Skeletal muscle cell (primary cell): Measurements from ENCODE around the gene DTX2.
"Not testable (repeated sequence)": the region's sequence is repeated elsewhere in the genome, so short reads cannot be mapped to it uniquely, and the experiment has no call there.

ENCODE experiments used
- DNase-seq: peaks from one replicate; pipeline ENCODE4 v3.0.0-alpha.2; 2010; ENCODE audit warnings: low read depth
- H3K4me3 ChIP-seq: 2 replicates; pipeline ENCODE4 v1.5.1; 2011; ENCODE audit warnings: low read depth, mild to moderate bottlenecking, control low read depth, low read length, moderate library complexity

DTX2 gene

DNA sequence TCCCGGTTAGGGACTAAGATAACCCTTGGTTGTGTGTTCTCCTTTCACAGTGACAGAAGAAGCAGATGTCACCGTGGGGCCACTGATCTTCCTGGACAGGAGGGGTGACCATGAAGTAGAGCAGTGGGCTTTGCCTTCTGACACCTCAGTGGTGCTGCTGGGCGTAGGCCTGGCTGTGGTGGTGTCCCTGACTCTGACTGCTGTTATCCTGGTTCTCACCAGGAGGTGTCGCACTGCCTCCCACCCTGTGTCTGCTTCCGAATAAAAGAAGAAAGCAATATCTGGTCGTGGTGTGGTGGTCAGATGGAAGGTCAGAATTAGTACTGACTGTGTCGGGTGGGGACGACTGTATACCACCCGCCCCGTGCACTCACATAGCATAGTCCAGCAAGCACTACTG, 19.7 kb upstream of the DTX2 start:
- H3K4me3 ChIP-seq, DNase-seq: not testable (repeated sequence)

DNA sequence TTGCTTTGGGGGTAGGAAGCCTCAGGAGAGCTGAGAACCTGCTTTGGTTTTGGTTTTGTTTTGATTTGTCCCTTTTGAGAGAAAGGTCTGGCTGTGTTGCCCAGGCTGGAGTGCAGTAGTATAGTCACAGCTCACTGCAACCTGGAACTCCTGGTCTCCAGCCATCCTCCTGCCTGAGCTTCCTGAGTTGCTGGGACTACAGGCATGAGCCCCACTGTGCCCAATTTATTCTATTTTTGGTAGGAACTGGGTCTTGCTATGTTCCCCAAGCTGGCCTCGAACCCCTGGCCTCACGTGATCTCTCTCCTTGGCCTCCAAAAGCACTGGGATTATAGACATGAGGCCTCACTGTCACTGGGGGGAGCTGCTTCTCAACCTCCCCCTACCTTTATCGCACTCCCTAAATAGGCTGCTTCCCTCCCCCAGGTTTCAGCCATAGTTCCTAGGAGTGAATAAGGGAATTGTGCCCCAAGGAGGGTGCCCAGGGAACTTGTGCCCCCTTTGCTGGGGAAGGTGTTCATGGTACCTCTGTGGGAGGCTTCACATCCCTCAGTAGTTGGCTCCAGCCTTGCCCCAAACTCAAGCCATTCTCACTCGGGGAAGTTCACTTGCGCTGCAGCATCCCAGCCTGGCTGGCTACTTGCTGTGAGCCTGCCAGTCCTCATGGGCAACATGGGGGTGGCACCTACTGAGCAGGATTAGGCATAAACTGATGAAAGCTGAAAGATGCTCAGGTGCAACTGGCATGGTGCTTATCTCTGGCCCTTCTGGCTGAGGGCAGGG, 18.7 kb upstream of the DTX2 start:
- not testable (repeated sequence) for DNase-seq, H3K4me3 ChIP-seq

DNA sequence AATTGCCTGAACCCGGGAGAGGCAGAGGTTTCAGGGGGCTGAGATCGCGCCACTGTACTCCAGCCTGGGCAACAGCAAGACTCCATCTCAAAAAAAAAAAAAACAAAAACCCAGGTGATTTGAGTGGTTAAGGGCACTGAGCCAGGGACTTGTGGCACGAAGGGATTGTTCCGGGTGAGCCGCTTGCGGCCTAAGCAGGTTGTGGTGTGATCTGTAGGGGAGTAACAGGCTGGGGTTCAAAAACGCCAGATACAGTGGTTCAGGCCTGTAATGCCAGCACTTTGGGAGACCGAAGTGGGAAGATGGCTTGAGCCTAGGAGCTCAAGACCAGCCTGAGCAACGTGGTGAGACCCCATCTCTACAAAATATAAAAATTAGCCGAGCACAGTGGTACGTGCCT, 17.7 kb upstream of the DTX2 start:
- DNase-seq, H3K4me3 ChIP-seq: not testable (repeated sequence)

DNA sequence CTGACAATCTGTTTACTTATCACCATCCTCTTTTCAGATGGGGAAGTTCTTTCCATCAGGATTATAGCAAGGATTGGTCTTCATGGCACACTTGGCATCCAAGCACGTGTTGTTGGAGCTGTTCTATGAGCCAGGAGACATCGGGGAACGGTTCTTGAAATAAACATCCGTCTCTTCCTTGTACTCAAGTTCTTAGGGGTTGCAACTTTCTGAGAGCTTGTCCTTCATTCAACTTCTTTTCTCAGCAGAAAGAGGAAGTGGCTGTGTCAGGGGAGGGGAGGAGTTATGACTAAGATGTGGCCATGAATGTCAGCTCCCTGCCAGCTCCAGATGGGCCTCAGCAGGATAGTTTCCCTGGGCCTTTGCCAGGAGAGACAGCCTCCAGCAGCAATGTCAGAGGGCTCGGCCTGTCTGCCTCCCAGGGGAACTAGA, 15.9 kb upstream of the DTX2 start:
- peak; percentile 65 for DNase-seq

DNA sequence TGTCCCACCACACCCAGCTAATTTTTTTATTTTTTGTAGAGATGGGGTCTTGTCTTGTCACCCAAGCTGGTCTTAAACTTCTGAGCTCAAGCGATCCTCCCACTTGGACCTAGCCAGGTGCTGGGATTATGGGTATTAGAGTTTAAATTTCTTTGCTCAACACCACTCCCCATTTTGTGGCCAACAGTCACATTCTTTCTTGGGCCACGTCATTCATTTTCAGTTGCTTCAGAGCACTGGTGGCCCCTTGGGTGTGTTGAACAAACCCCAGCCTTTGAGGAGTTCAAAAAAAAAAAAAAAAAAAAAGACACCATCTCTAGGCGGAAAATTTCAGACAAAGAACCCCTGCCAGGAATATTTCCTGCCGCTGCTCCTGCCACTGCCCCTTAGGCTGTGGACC, 4.5 kb upstream of the DTX2 start:
- not testable (repeated sequence) for DNase-seq

More for the DNA sequence above, 15.9 kb upstream of the DTX2 start:
- H3K4me3 ChIP-seq = not testable (repeated sequence)

DNA sequence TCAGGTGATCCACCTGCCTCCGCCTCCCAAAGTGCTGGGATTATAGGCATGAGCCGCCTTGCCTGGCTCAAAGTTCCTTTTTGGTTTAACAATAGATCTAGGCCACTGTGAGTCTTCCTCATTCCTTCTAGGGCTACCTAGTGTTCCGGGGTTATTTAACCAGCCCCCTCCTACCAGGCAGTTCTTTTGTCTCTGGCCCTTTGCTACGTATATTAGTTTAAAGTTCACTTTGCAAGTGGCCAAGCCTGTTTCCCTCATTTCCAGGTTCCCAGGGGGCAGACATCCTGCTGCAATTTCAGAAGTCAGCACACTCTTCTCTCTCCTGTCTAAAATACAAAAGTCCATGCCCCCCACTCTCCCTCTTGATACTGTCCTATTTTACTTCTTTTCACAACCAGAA, 3.0 kb upstream of the DTX2 start:
- not testable (repeated sequence) for H3K4me3 ChIP-seq, DNase-seq

More for the DNA sequence above, 4.5 kb upstream of the DTX2 start:
- not testable (repeated sequence) for H3K4me3 ChIP-seq

DNA sequence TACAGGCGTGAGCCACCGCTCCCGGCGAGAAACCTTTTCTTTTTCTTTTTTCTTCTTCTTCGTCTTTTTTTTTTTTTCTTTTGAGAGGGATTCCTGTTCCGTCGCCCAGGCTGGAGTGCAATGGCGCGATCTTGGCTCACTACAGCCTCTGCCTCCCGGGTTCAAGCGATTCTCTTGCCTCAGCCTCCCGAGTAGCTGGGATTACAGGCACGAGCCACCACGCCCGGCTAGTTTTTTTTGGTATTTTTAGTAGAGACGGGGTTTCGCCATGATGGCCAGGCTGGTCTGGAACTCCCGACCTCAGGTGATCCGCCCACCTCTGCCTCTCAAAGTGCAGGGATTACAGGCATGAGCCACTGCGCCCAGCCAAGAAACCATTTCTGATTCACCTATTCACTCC, 742 bp upstream of the DTX2 start:
- not testable (repeated sequence) for H3K4me3 ChIP-seq, DNase-seq

DNA sequence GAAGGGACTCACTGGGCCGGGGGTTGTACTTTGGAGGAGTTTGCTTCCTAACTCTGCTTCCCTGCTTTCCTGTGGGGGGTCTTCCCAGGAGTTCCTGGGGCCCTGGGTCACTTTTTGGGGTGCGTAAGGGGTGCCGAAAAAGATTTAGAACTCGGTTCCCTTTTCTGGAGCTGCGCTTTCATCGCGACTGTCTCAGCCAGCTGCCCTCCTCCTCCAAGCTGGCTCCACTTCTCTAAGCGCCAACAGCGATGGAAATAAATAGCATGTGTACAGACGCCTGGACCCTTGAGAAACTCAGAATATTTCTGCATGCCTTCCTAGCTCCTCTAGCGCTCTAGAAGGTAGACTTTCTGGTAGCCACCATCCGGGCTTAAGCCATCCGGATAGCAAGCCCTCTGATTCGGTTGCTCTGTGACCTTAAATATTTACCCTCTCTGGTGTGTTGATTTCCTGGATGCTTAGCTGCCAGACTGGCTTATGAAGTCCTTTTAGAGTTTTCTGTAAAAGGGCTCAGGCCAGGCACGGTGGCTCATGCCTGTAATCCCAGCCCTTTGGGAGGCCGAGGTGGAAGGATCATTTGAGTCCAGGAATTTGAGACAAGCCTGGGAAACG, 868 bp downstream of the DTX2 start:
- DNase-seq, H3K4me3 ChIP-seq: not testable (repeated sequence)

DNA sequence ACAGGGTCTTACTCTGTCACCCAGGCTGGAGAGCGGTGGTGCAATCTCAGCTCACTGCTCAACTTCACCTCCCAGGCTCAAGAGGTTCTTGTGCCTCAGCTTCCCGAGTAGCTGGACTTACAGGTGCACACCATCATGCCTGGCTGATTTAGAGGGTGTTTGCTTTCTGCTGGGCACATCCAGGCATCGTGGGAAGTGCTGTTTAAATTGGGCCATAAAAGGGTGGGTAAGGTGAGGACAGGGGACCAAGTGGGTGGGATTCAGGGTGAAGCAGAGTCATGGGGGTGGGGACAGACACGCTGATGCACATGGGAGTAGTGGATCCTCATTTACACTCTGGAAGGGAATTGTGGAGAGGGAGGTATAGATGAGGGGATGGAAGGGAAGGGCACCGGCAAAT, 3.5 kb downstream of the DTX2 start:
- not testable (repeated sequence) for H3K4me3 ChIP-seq, DNase-seq

DNA sequence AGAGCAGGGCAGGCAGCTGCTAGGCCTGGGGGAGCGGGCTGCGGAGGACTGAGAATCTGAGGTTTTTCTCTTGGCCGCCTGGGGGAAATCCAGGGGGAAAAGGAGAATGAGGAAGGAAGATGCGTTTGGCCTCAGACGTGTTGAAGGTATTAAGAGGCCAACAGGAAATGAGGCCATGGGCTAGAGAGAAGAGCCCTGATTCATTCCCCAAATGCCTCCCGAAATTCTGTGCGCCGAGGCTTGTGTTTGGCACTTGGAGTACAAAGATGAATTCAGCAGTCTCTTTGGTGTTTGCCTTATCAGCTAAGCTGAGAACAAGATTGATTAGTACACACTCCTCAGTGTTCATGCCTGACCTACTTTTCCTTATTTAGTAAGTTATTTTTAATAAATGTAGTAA, 4.4 kb downstream of the DTX2 start:
- H3K4me3 ChIP-seq, DNase-seq: not testable (repeated sequence)

DNA sequence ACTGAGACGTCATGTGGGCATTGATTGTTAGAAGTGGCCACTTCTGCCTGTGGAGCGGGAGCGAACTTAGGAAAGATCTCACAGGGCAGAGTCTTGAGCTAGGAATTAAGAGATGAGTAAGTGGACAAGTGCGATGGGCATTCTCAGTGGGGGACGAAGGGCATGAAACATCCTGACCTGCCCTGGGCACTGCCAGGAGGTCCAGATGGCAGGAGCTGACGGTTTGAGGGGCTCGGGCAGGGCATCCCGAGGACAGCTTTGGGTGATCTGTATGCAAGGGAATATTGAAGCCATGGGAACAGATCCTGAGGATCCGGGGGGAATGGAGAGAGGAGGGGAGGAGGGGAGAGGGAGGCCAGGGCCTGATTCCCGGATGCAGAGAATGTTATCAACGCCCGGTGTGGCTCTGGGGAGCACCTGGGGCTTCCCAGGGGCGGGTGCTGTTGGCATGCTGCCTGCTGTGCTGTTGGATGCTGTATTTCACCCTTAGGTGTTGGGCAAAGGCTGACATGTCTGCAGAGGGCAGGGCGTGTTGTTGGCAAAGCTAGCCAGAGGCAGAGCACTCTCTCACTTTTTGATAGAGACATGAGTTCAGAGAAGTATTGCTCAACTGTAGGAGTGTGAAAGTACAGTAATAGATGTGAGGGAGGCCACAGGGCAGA, 6.4 kb downstream of the DTX2 start:
- not testable (repeated sequence) for H3K4me3 ChIP-seq, DNase-seq

DNA sequence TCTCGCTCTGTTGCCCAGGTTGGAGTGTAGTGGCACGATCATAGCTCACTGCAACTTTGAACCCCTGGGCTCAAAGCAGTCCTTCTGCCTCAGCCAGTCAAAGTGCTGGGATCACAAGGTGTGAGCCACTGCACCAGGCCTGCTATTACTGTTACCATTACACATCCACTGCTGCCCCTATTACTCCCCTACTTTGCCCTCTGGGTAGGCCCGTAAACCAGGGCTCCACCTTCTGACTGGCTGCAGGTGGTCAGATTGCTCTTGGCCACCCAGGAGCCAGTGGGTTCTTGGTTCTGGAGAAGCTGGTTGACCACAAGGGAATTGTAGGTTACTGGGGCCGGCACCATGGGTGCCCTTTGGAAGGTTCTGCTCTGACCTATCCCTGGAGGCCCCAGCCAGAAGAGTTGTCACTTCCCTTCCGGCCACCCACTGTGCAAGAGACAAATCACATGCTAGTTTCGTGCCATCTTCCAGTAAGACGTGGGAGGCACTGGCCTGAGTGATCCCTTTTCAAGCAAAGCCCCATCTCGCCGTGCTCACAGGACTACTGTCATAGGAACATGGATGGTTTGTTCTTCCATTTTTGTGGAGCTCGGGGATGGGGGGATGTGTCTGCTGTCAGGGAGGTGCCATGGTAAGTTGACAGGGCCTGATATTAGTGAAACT, 10.2 kb downstream of the DTX2 start:
- DNase-seq, H3K4me3 ChIP-seq: not testable (repeated sequence)

DNA sequence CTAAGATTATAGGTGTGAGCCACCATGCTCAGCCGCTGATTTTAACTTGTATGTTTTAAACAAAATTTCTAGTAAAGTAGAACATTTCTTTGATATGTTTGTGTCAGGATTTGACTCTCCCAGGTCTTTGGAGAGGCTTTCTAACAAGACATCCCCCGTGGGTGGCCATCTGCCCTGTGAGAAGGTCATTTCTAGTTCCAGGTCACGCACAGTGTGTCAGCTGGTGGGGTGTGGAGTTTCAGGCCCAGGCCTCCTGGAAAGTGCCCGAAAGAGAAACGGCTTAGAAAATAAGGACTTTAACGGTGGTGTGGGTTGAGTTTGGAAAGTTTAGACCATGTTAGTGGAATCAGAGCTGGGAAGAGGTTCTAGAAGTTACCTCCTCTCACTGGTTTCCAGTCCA, 11.6 kb downstream of the DTX2 start:
- DNase-seq, H3K4me3 ChIP-seq: not testable (repeated sequence)

DNA sequence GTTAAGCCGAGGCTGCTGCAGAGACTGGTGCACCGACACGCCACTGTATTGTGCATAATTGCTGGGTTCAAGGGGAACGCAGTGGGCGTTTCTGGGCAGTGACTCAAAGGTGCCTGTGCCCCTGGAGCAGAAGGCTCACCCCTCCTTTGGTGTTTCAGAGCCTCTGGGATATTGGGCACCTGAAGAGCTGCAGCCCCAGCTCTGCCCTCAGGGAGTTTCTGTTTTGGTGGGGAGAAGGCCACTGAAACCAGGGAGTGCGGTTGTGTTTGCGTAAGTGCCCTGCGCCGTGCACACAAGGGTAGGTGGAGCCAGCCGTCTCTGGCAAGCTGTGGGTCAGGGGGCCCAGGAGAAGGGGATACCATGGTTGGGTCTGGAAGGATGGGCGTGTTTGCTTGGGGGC, 14.8 kb downstream of the DTX2 start:
- not testable (repeated sequence) for H3K4me3 ChIP-seq, DNase-seq

DNA sequence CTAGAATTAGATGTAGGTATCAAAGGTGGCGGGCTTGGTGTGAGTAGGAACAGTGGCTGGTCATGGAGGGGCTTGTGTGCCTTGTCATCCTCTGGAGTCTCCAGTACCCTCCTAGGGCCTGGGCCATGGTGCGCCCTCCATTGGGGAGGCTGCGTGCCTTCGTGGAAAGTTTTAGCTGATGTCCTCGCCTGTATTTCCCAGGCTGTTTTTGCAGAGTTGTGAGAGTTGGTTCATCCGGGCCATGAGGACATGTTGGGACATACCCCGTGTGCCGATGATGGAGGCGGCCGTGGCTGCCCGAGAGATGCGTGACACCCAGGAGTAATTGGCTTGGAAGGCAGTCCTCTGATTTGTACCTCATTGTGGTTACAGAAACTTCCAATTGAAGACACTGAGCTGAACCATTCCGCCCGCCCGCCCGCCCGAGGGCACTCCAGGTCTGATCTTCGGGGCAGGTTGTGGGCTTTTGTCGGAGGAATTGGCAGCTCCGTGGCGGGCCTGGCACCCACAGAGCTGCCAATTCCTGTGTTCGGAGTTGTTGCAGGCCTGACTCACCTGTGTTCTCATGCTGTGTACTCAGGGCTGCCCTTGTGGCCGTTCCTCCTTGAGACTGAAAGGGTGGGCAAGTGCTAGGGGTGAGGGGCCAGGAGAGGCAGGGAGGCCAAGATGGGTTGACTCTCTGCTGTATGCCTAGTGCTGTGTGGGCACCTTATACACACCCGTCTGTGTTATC, 15.4 kb downstream of the DTX2 start:
- not testable (repeated sequence) for DNase-seq

DNA sequence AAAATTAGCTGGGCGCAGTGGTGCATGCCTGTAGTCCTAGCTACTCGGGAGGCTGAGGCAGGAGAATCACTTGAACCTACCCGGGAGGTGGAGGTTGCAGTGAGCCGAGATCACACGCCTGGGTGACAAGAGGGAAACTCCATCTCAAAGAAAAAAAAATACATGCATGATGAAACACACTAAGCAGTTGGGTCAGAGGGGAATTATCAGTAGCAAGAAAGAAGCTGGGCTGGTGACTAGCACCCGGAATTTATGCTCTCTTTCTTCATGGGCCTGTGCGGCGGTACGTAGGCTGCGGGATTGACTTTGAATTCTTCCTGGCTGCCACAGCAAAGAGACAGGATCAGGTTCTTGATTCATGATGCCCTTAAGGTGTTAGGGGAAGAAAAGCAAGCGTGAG, 18.1 kb downstream of the DTX2 start:
- not testable (repeated sequence) for H3K4me3 ChIP-seq, DNase-seq

More for the DNA sequence above, 15.4 kb downstream of the DTX2 start:
- H3K4me3 ChIP-seq = not testable (repeated sequence)

DNA sequence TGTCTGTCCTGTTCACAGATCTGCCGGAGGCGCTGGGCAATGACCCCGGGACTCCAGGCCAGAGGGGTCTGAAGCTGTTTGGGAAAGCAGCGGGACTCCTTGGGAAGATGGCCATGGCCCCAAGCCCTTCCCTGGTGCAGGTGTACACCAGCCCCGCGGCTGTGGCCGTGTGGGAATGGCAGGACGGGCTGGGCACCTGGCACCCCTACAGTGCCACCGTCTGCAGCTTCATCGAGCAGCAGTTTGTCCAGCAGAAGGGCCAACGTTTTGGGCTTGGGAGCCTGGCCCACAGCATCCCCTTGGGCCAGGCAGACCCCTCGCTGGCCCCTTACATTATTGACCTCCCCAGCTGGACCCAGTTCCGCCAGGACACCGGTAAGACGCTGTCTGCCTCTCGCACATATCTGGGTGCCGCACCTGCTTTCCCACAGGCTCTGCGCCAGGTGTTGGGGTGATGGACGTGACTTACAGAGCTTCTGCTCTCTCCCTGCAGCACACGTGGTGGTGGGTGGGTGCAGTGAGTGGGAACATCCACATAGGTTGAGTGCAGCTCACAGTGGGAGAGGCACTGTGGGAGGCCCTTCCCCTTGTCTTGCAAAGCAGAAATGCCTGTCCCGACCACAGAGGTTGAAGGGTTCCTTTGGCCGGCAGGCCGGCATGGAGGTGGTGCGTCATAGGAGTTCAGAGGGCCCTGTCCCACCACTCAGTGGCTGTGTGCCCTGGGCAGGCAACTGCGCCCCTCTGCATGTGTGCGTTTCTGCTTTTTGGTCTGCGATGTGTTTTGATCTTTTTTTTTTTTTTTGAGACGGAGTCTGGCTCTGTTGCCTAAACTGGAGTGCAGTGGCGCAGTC, 19.1 kb downstream of the DTX2 start:
- DNase-seq, H3K4me3 ChIP-seq: not testable (repeated sequence)

DNA sequence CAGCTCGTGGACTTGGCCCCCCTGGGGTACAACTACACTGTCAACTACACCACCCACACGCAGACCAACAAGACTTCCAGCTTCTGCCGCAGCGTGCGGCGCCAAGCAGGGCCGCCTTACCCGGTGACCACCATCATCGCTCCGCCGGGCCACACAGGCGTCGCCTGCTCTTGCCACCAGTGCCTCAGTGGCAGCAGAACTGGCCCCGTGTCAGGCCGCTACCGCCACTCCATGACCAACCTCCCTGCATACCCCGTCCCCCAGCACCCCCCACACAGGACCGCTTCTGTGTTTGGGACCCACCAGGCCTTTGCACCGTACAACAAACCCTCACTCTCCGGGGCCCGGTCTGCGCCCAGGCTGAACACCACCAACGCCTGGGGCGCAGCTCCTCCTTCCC, 21.2 kb downstream of the DTX2 start:
- not testable (repeated sequence) for H3K4me3 ChIP-seq, DNase-seq
